Tibial nerve (tissue), 4 donors: ENCODE measurements around the gene ZNF134. TPM values are rescaled to one million over a fixed set of nuclear protein-coding genes. Genes with fewer than 3 reads are reported as not detected.

ENCODE experiments used
- DNase-seq, 2 donors: peaks; one replicate each; pipeline ENCODE4 v3.0.0-alpha.2; 2019; ENCODE audit warnings: low spot score in 2 of 2
- H3K27ac ChIP-seq, 4 donors: fragments of 200-600 bp; sonication (generic) in 3 of 4; one replicate each; pipeline ENCODE4 v1.5.1; 2017 to 2019; ENCODE audit warnings: mild to moderate bottlenecking in 1 of 4
- H3K27me3 ChIP-seq, 2 donors: fragments of 200-600 bp; sonication (generic) in 1 of 2; one replicate each; pipeline versions ENCODE4 v1.5.1 to v1.6.0; 2017 to 2019
- H3K36me3 ChIP-seq, 3 donors: fragments of 200-600 bp; sonication (generic); one replicate each; pipeline ENCODE4 v1.5.1; 2018 to 2019
- H3K4me1 ChIP-seq, 4 donors: fragments of 200-600 bp; sonication (generic) in 3 of 4; one replicate each; pipeline ENCODE4 v1.5.1; 2017 to 2019
- H3K4me3 ChIP-seq, 4 donors: fragments of 200-600 bp; sonication (generic) in 3 of 4; one replicate each; pipeline ENCODE4 v1.5.1; 2017 to 2019; ENCODE audit warnings: mild to moderate bottlenecking in 1 of 4, moderate library complexity in 1 of 4
- H3K9me3 ChIP-seq, 4 donors: fragments of 200-600 bp; sonication (generic) in 3 of 4; one replicate each; pipeline ENCODE4 v1.5.1; 2017 to 2019
- EP300 ChIP-seq, 2 donors: sonication (generic); formaldehyde crosslinking; IDR thresholded peaks; one replicate each; pipeline ENCODE4 v1.6.1; 2017; ENCODE audit warnings: antibody characterized with exemption in 2 of 2, mild to moderate bottlenecking in 1 of 2
- POLR2A ChIP-seq, 2 donors: fragments of 450-650 bp; IDR thresholded peaks; one replicate each; pipeline ENCODE4 v1.6.1; 2017; ENCODE audit warnings: antibody characterized with exemption in 2 of 2, mild to moderate bottlenecking in 2 of 2, moderate library complexity in 2 of 2
- WGBS, 2 donors: methylation state at CpG; one replicate each; pipeline ENCODE4 v1.1.5; 2018; 5-methylcytosine and 5-hydroxymethylcytosine counted together
- total RNA-seq, 4 donors: library from RNA; depleted of rRNA; stranded (reverse); fragments of >200 nt; gene quantifications; one replicate each; pipeline ENCODE4 v1.1.0, GENCODE V29; 2016
- TF ChIP-seq, protein P1 (sequence below), 5 experiments: fragments of 200-600 bp in 3 of 5; fragments of 450-650 bp in 2 of 5; sonication (generic) in 3 of 5; IDR thresholded peaks; one replicate each; pipeline ENCODE4 v1.5.1; 2016 to 2019; ENCODE audit warnings: antibody characterized with exemption in 5 of 5, mild to moderate bottlenecking in 3 of 5, moderate library complexity in 2 of 5

Gene ZNF134
- total RNA-seq, 4 donors from 2014 or later, result 15.0 to 43.7 (median 25.4) TPM

DNA sequence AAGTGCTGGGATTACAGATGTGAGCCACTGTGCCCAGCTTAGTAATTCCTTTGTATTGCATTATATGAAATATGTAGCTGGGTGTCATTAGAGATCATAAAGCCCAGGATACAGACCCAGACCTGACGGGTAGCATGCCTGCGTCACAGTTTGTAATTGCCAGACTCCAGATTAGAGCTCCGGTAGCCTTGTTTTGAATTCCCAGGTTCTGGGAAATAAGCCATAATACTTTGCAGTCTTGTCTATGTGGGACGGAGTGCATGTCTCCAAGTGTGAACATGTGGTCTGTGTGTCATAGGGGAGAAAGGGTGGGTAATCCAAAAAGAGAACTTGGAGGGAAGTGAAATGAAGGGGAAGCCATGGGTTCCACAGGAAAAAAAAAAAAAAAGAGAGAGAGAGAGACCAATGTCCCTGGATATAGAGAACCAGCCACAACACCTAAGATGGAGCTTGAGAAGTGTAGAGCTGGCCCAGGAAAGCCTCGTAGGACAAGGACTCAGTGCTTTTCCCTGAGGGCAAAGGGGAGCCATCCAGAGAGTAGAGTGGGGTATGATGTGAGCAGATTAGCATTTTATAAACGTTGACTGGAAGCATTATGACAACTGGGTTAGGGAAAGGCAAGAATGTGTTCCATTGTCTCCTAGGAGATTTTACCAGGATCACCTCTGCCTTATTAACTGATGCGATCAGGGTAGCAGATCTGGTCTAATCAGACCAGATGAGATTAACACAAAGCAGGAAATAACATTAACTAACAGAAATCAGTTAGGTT, 57.3 kb downstream of the ZNF134 start:
- peaks cover 0 to 23% (median 0%) of the 10 kb centered on the region in 4 donors for H3K9me3 ChIP-seq
- no peak overlapping the region for H3K4me3 ChIP-seq
- no peak overlapping the region for H3K27ac ChIP-seq
- no peaks in the 10 kb centered on the region for H3K36me3 ChIP-seq
- WGBS, 2 donors, result 59 to 60% methylated on average over 7 of the region's 7 CpGs
- TF ChIP-seq, protein P1, sequence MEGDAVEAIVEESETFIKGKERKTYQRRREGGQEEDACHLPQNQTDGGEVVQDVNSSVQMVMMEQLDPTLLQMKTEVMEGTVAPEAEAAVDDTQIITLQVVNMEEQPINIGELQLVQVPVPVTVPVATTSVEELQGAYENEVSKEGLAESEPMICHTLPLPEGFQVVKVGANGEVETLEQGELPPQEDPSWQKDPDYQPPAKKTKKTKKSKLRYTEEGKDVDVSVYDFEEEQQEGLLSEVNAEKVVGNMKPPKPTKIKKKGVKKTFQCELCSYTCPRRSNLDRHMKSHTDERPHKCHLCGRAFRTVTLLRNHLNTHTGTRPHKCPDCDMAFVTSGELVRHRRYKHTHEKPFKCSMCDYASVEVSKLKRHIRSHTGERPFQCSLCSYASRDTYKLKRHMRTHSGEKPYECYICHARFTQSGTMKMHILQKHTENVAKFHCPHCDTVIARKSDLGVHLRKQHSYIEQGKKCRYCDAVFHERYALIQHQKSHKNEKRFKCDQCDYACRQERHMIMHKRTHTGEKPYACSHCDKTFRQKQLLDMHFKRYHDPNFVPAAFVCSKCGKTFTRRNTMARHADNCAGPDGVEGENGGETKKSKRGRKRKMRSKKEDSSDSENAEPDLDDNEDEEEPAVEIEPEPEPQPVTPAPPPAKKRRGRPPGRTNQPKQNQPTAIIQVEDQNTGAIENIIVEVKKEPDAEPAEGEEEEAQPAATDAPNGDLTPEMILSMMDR (IDR thresholded peaks at IDR 0.05), result no peak
- TF ChIP-seq POLR2A (IDR thresholded peaks at IDR 0.05), result no peak
- TF ChIP-seq EP300 (IDR thresholded peaks at IDR 0.05), result no peak
- H3K4me1 ChIP-seq, result no peaks in the 10 kb centered on the region
- no peaks in the 10 kb centered on the region for H3K27me3 ChIP-seq
- no peak for DNase-seq

DNA sequence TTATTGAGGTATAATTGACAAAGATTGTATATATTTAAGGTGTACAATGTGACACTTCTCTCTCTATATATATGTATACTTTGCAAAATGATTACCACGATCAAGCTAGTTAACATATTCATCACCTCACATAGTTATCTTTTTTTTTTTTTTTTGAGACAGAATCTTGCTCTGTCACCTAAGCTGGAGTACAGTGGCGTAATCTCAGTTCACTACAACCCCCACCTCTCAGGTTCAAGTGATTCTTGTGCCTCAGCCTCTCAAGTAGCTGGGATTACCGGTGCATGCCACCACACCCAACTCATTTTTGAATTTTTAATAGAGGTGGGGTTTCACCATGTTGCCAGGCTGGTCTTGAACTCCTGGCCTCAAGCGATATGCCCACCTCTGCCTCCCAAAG, 58.4 kb downstream of the ZNF134 start:
- no peaks in the 10 kb centered on the region for H3K36me3 ChIP-seq
- H3K27ac ChIP-seq, result no peak overlapping the region
- no peaks in the 10 kb centered on the region for H3K4me1 ChIP-seq
- TF ChIP-seq, protein P1 (IDR thresholded peaks at IDR 0.05), result no peak
- TF ChIP-seq EP300 (IDR thresholded peaks at IDR 0.05), result no peak
- no peak for TF ChIP-seq POLR2A (IDR thresholded peaks at IDR 0.05)
- no peak overlapping the region for H3K4me3 ChIP-seq
- no peak for DNase-seq
- WGBS, 2 donors, result 76 to 77% methylated on average over 4 of the region's 4 CpGs
- peaks cover 0 to 30% (median 0%) of the 10 kb centered on the region in 4 donors for H3K9me3 ChIP-seq
- H3K27me3 ChIP-seq, result no peaks in the 10 kb centered on the region

Other genes with a start within 250 kb of the ZNF134 start
- gene ZNF548, start 224.4 kb upstream of the ZNF134 start, total RNA-seq, result 10 to 100 TPM; 19.8 to 40.0 (median 31.2) TPM
- gene ZNF17, start 203.1 kb upstream of the ZNF134 start, total RNA-seq, result 10 to 100 TPM in 3 of 4 donors, 1 to 10 TPM in 1; 9.4 to 27.3 (median 14.9) TPM
- 1 to 10 TPM; 3.1 to 7.8 (median 4.5) TPM for gene ZNF749, start 178.9 kb upstream of the ZNF134 start, total RNA-seq
- 1 to 10 TPM in 3 of 4 donors, under 1 TPM in 1; 0.60 to 2.6 (median 1.2) TPM for gene VN1R1, start 157.1 kb upstream of the ZNF134 start, total RNA-seq
- gene ZNF772, start 136.7 kb upstream of the ZNF134 start, total RNA-seq, result 10 to 100 TPM in 3 of 4 donors, 1 to 10 TPM in 1; 9.3 to 19.2 (median 13.6) TPM
- gene ZNF419, start 126.5 kb upstream of the ZNF134 start, total RNA-seq, result 10 to 100 TPM; 10.5 to 42.6 (median 16.2) TPM
- 10 to 100 TPM in 3 of 4 donors, 1 to 10 TPM in 1; 2.6 to 31.8 (median 16.0) TPM for gene ZNF773, start 114.3 kb upstream of the ZNF134 start, total RNA-seq
- gene ZNF549, start 86.9 kb upstream of the ZNF134 start, total RNA-seq, result 1 to 10 TPM; 4.9 to 5.7 (median 5.0) TPM
- gene ZNF550, start 54.4 kb upstream of the ZNF134 start, total RNA-seq, result 10 to 100 TPM in 1 of 4 donors, 1 to 10 TPM in 3; 6.6 to 11.0 (median 8.0) TPM
- 1 to 10 TPM; 2.4 to 6.0 (median 2.6) TPM for gene ZNF416, start 35.3 kb upstream of the ZNF134 start, total RNA-seq
- 1 to 10 TPM; 3.0 to 7.6 (median 5.0) TPM for gene ZIK1, start 30.1 kb upstream of the ZNF134 start, total RNA-seq
- 1 to 10 TPM; 1.3 to 9.6 (median 3.0) TPM for gene ZNF530, start 14.4 kb upstream of the ZNF134 start, total RNA-seq
- gene ZNF211, start 18.9 kb downstream of the ZNF134 start, total RNA-seq, result 10 to 100 TPM in 3 of 4 donors, 1 to 10 TPM in 1; 5.9 to 18.6 (median 14.0) TPM
- not detected for gene ZSCAN4, start 54.7 kb downstream of the ZNF134 start, total RNA-seq
- 10 to 100 TPM in 1 of 4 donors, 1 to 10 TPM in 3; 3.6 to 12.9 (median 7.2) TPM for gene ZNF551, start 67.7 kb downstream of the ZNF134 start, total RNA-seq
- gene ZNF154, start 95.0 kb downstream of the ZNF134 start, total RNA-seq, result 1 to 10 TPM in 2 of 4 donors, under 1 TPM in 2; 0.21 to 2.0 (median 0.71) TPM
- gene ZNF671, start 113.4 kb downstream of the ZNF134 start, total RNA-seq, result 1 to 10 TPM; 1.5 to 3.1 (median 2.5) TPM
- 10 to 100 TPM; 10.8 to 18.4 (median 12.6) TPM for gene ZNF776, start 132.6 kb downstream of the ZNF134 start, total RNA-seq
- 10 to 100 TPM in 3 of 4 donors, 1 to 10 TPM in 1; 7.9 to 18.8 (median 13.4) TPM for gene ZNF586, start 155.4 kb downstream of the ZNF134 start, total RNA-seq
- gene ZNF552, start 200.7 kb downstream of the ZNF134 start, total RNA-seq, result 10 to 100 TPM in 2 of 4 donors, 1 to 10 TPM in 2; 4.2 to 19.5 (median 10.5) TPM
- 10 to 100 TPM in 2 of 4 donors, 1 to 10 TPM in 2; 8.5 to 14.9 (median 10.1) TPM for gene ZNF587B, start 216.1 kb downstream of the ZNF134 start, total RNA-seq
- 10 to 100 TPM; 21.0 to 34.8 (median 28.3) TPM for gene ZNF587, start 235.6 kb downstream of the ZNF134 start, total RNA-seq